ENCODE data around the gene ROR1.
"Not testable (repeated sequence)": the region's sequence is repeated elsewhere in the genome, so short reads cannot be mapped to it uniquely, and the experiment has no call there.

The ROR1 gene

GRCh38 chr1:64062941-64063581, 289.2 kb downstream of the ROR1 start:
- peak; percentile 73 for DNase-seq

GRCh38 chr1:64065571-64065970, 291.8 kb downstream of the ROR1 start:
- DNase-seq, result no peak

- DNase-seq, result peak; percentile 31
These were observed 298.4 kb downstream of the ROR1 start for GRCh38 chr1:64072089-64072793.

GRCh38 chr1:64073705-64074104, 299.9 kb downstream of the ROR1 start:
- no peak for DNase-seq

- no peak for DNase-seq
These were observed 300.9 kb downstream of the ROR1 start for GRCh38 chr1:64074767-64075166.

GRCh38 chr1:64077281-64077940, 303.6 kb downstream of the ROR1 start:
- DNase-seq, result no peak

- DNase-seq, result peak; percentile 59
These were observed 307.2 kb downstream of the ROR1 start for GRCh38 chr1:64080941-64081562.

GRCh38 chr1:64082459-64082858, 308.6 kb downstream of the ROR1 start:
- peak; percentile 94 for DNase-seq

- no peak for DNase-seq
These were observed 310.6 kb downstream of the ROR1 start for GRCh38 chr1:64084451-64084850.

GRCh38 chr1:64087768-64088167, 314.0 kb downstream of the ROR1 start:
- DNase-seq, result peak; percentile 89

- DNase-seq, result no peak
These were observed 316.6 kb downstream of the ROR1 start for GRCh38 chr1:64090436-64090835.

- peak; percentile 31 for DNase-seq
These were observed 319.1 kb downstream of the ROR1 start for GRCh38 chr1:64092851-64093371.

- DNase-seq, result peak; percentile 66
These were observed 320.1 kb downstream of the ROR1 start for GRCh38 chr1:64093941-64094340.

GRCh38 chr1:64095832-64096231, 322.0 kb downstream of the ROR1 start:
- DNase-seq, result no peak

GRCh38 chr1:64097859-64098258, 324.0 kb downstream of the ROR1 start:
- DNase-seq, result no peak

- DNase-seq, result no peak
These were observed 324.6 kb downstream of the ROR1 start for GRCh38 chr1:64098436-64098835.

- DNase-seq, result no peak
These were observed 325.2 kb downstream of the ROR1 start for GRCh38 chr1:64098846-64099582.

- no peak for DNase-seq
These were observed 327.0 kb downstream of the ROR1 start for GRCh38 chr1:64100791-64101190.

- DNase-seq, result not testable (repeated sequence)
These were observed 330.8 kb downstream of the ROR1 start for GRCh38 chr1:64104585-64104984.

- no peak for DNase-seq
These were observed 333.3 kb downstream of the ROR1 start for GRCh38 chr1:64107118-64107519.

- DNase-seq, result no peak
These were observed 333.8 kb downstream of the ROR1 start for GRCh38 chr1:64107632-64108031.
